ENCODE data around the gene SPINK6. TPM values are rescaled to one million over a fixed set of nuclear protein-coding genes. Genes with fewer than 3 reads are reported as not detected.

The SPINK6 gene
- polyA plus RNA-seq, 2 of the 4 experiments (the other 2 are of a cell fraction), result 1.0 TPM

GRCh38 chr5:148214665-148215185 lies 11.9 kb downstream of the SPINK6 start:
- Histone ChIP-seq H3K27ac (no peak overlapping the region), H3K4me2 (no peak overlapping the region), H3K4me1 (no peaks in the 10 kb centered on the region), H3K4me3 (no peak overlapping the region), H3K9me3 (no peaks in the 10 kb centered on the region)
- ChIA-PET POLR2A (no interaction called here), CTCF (no interaction called here)
- no peak for ATAC-seq
- no peak for DNase-seq (ENCODE audit: low read depth in 1 of 2, low spot score in 1 of 2)
- no peak for FAIRE-seq
- TF ChIP-seq RNF2 (IDR thresholded peaks at IDR 0.05; ENCODE audit: borderline replicate concordance, low read depth), result no peak
- TF ChIP-seq NFE2L2 (conservative IDR thresholded peaks at IDR 0.05; ENCODE audit: low read length), result no peak
- TF ChIP-seq HES2 (IDR thresholded peaks at IDR 0.05), result no peak
- TF ChIP-seq KDM5A (IDR thresholded peaks at IDR 0.05), result no peak
- no peak for TF ChIP-seq ESRRA (IDR thresholded peaks at IDR 0.05; ENCODE audit: borderline replicate concordance, low read length)
- TF ChIP-seq SREBF2 (IDR thresholded peaks at IDR 0.05), result no peak
- TF ChIP-seq RAD21 (conservative IDR thresholded peaks at IDR 0.05 in 1 of 2, IDR thresholded peaks at IDR 0.05 in 1 of 2), result no peak
- TF ChIP-seq POLR2AphosphoS2 (conservative IDR thresholded peaks at IDR 0.05; ENCODE audit: low read length), result no peak
- TF ChIP-seq POLR2A (IDR thresholded peaks at IDR 0.05; ENCODE audit: low read length), result no peak
- TF ChIP-seq HOXA7 (CRISPR knock-in tag; IDR thresholded peaks at IDR 0.05), result no peak
- TF ChIP-seq ZC3H11A (IDR thresholded peaks at IDR 0.05), result no peak
- no peak for TF ChIP-seq JUN (IDR thresholded peaks at IDR 0.05)
- TF ChIP-seq ZNF302 (CRISPR knock-in tag; IDR thresholded peaks at IDR 0.05), result no peak
- TF ChIP-seq SMC3 (IDR thresholded peaks at IDR 0.05), result no peak
- no peak for TF ChIP-seq TP53 (CRISPR knock-in tag; IDR thresholded peaks at IDR 0.05)
- no peak for TF ChIP-seq PHF8 (IDR thresholded peaks at IDR 0.05; ENCODE audit: borderline replicate concordance, low read depth)
- 7% methylated on average over 1 of the region's 1 CpG for WGBS (ENCODE audit: missing lambda C conversion rate)

- 6% methylated on average over 6 of the region's 6 CpGs for WGBS (ENCODE audit: missing lambda C conversion rate)
- ChIA-PET CTCF (interaction anchor here (1.3 kb wide), 1 partner anchor 153 kb away, joined by 4 read pairs; no protein-coding TSS in a partner anchor), POLR2A (no interaction called here)
- H3K4me1 ChIP-seq, result no peaks in the 10 kb centered on the region
- DNase-seq (ENCODE audit: low read depth in 1 of 2, low spot score in 1 of 2) (no peak), FAIRE-seq (no peak), ATAC-seq (no peak)
- H3K9me3 ChIP-seq, result no peaks in the 10 kb centered on the region
- H3K4me2 ChIP-seq, result no peak overlapping the region
- no peak for TF ChIP-seq POLR2AphosphoS2 (conservative IDR thresholded peaks at IDR 0.05; ENCODE audit: low read length)
- TF ChIP-seq POLR2A (IDR thresholded peaks at IDR 0.05; ENCODE audit: low read length), result no peak
- no peak for TF ChIP-seq E2F6 (IDR thresholded peaks at IDR 0.05; ENCODE audit: borderline replicate concordance, low read depth)
- no peak for TF ChIP-seq FOSB (CRISPR knock-in tag; IDR thresholded peaks at IDR 0.05)
- no peak for TF ChIP-seq HOXA7 (CRISPR knock-in tag; IDR thresholded peaks at IDR 0.05)
- no peak for TF ChIP-seq CHD4 (IDR thresholded peaks at IDR 0.05; ENCODE audit: borderline replicate concordance)
- TF ChIP-seq RFX5 (IDR thresholded peaks at IDR 0.05), result no peak
- TF ChIP-seq SREBF2 (IDR thresholded peaks at IDR 0.05), result no peak
- no peak for TF ChIP-seq MAZ (IDR thresholded peaks at IDR 0.05; ENCODE audit: borderline replicate concordance, low read depth, low read length)
- TF ChIP-seq EHMT2 (IDR thresholded peaks at IDR 0.05; ENCODE audit: low read depth), result no peak
- TF ChIP-seq HES2 (IDR thresholded peaks at IDR 0.05), result no peak
- no peak for TF ChIP-seq EHF (CRISPR knock-in tag; IDR thresholded peaks at IDR 0.05)
- TF ChIP-seq ZNF302 (CRISPR knock-in tag; IDR thresholded peaks at IDR 0.05), result no peak
- TF ChIP-seq RNF2 (IDR thresholded peaks at IDR 0.05; ENCODE audit: borderline replicate concordance, low read depth), result no peak
- TF ChIP-seq, protein P1, sequence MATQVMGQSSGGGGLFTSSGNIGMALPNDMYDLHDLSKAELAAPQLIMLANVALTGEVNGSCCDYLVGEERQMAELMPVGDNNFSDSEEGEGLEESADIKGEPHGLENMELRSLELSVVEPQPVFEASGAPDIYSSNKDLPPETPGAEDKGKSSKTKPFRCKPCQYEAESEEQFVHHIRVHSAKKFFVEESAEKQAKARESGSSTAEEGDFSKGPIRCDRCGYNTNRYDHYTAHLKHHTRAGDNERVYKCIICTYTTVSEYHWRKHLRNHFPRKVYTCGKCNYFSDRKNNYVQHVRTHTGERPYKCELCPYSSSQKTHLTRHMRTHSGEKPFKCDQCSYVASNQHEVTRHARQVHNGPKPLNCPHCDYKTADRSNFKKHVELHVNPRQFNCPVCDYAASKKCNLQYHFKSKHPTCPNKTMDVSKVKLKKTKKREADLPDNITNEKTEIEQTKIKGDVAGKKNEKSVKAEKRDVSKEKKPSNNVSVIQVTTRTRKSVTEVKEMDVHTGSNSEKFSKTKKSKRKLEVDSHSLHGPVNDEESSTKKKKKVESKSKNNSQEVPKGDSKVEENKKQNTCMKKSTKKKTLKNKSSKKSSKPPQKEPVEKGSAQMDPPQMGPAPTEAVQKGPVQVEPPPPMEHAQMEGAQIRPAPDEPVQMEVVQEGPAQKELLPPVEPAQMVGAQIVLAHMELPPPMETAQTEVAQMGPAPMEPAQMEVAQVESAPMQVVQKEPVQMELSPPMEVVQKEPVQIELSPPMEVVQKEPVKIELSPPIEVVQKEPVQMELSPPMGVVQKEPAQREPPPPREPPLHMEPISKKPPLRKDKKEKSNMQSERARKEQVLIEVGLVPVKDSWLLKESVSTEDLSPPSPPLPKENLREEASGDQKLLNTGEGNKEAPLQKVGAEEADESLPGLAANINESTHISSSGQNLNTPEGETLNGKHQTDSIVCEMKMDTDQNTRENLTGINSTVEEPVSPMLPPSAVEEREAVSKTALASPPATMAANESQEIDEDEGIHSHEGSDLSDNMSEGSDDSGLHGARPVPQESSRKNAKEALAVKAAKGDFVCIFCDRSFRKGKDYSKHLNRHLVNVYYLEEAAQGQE (IDR thresholded peaks at IDR 0.05), result no peak
- no peak for TF ChIP-seq USF2 (IDR thresholded peaks at IDR 0.05)
- TF ChIP-seq KDM5A (IDR thresholded peaks at IDR 0.05), result no peak
- no peak overlapping the region for H3K4me3 ChIP-seq
- no peak overlapping the region for H3K27ac ChIP-seq
Measured at GRCh38 chr5:148221508-148221907, 18.7 kb downstream of the SPINK6 start.
